K562 (cell line): Measurements from ENCODE around the gene STK32C. TPM values are rescaled to one million over a fixed set of nuclear protein-coding genes. Genes with fewer than 3 reads are reported as not detected.

Experiments
- ATAC-seq: fragments of 200-7000 bp; cut with Tn5 transposase; 3 replicates; pipeline ENCODE4 v1.9.1; 2020; ENCODE audit warnings: moderate library complexity
- BruUV-seq: library from RNA; stranded (reverse); fragments of 400-500 nt; replicated peaks from 2 replicates; lab custom pipeline; 2021; lab: Mats Ljungman, UMichigan
- CTCF ChIA-PET: fragments of 300-600 bp; formaldehyde crosslinking; extraction: SDS; loops from one replicate; lab custom pipeline; 2021; ENCODE audit warnings: low intra/inter-chr PET ratio; lab: Yijun Ruan, JAX
- POLR2A ChIA-PET: fragments of 300-600, 350-650 bp; sonication (Branson Sonifier 250); formaldehyde crosslinking; extraction: SDS; loops from one replicate; lab custom pipeline; 2021; ENCODE audit warnings: antibody characterized with exemption, inconsistent platforms; lab: Yijun Ruan, JAX
- DNase-seq, 4 experiments: peaks; one replicate each; pipeline versions ENCODE4 v3.0.0 to v3.0.0-alpha.2; 2011 to 2018; ENCODE audit warnings: low spot score in 3 of 4, mixed read lengths in 3 of 4; ENCODE audit errors: extremely low read depth in 1 of 4
- FAIRE-seq: peaks from 2 replicates; lab custom pipeline; 2011; peaks lifted over from hg19 to GRCh38; lab: Jason Lieb, UNC
- H2AFZ ChIP-seq: 2 replicates; pipeline ENCODE4 v1.6.0; 2011; ENCODE audit warnings: low read depth, low read length, control low read depth, inconsistent platforms
- H3K27ac ChIP-seq: fragments of 200-600 bp; 3 replicates; pipeline ENCODE4 v1.8.0; 2011; ENCODE audit warnings: low read depth, mild to moderate bottlenecking, control low read depth, inconsistent platforms, low read length, moderate library complexity, mixed read lengths; ENCODE audit errors: extremely low read depth
- H3K27me3 ChIP-seq, 2 experiments: fragments of 300-600 bp in 1 of 2; 2 replicates in 1 of 2; 3 replicates in 1 of 2; pipeline versions ENCODE4 v1.6.0 to v1.8.0; 2011; ENCODE audit warnings: inconsistent platforms in 2 of 2, low read length in 2 of 2, mild to moderate bottlenecking in 1 of 2, mixed read lengths in 1 of 2, moderate library complexity in 1 of 2; ENCODE audit not compliant: control insufficient read depth in 2 of 2, insufficient read depth in 2 of 2
- H3K36me3 ChIP-seq: fragments of 300-600 bp; 3 replicates; pipeline ENCODE4 v1.8.0; 2011; ENCODE audit warnings: mild to moderate bottlenecking, low read length, inconsistent platforms; ENCODE audit not compliant: control insufficient read depth, insufficient read depth
- H3K4me1 ChIP-seq, 2 experiments: fragments of 200-600 bp in 1 of 2; replicated peaks in 1 of 2; 2 replicates in 1 of 2; 3 replicates in 1 of 2; pipeline versions ENCODE4 v1.5.1 to v1.8.0; 2011; ENCODE audit warnings: inconsistent platforms in 2 of 2, low read length in 2 of 2, mild to moderate bottlenecking in 1 of 2, mixed read lengths in 1 of 2, moderate library complexity in 1 of 2; ENCODE audit not compliant: control insufficient read depth in 2 of 2, insufficient read depth in 2 of 2
- H3K4me2 ChIP-seq: 2 replicates; pipeline ENCODE4 v1.6.1; 2011; ENCODE audit warnings: low read length, control low read depth, inconsistent platforms, mixed read lengths; ENCODE audit not compliant: insufficient read depth
- H3K4me3 ChIP-seq: fragments of 200-600 bp; sonication (generic), shearing (Covaris generic); 2 replicates; pipeline ENCODE4 v1.5.1; 2016; ENCODE audit warnings: control low read depth, inconsistent platforms
- H3K79me2 ChIP-seq: fragments of 200-600 bp; 3 replicates; pipeline ENCODE4 v1.8.0; 2011; ENCODE audit warnings: low read length, inconsistent platforms; ENCODE audit not compliant: control insufficient read depth, insufficient read depth
- H3K9ac ChIP-seq, 2 experiments: 2 replicates each; pipeline versions ENCODE4 v1.6.0 to v1.6.1; 2011; ENCODE audit warnings: low read depth in 2 of 2, low read length in 2 of 2, control low read depth in 1 of 2, inconsistent platforms in 1 of 2, mild to moderate bottlenecking in 1 of 2, mixed read lengths in 1 of 2; ENCODE audit not compliant: insufficient read depth in 1 of 2
- H3K9me1 ChIP-seq: one replicate; pipeline ENCODE4 v1.6.0; 2011; ENCODE audit warnings: inconsistent platforms, mild to moderate bottlenecking, low read length, moderate library complexity; ENCODE audit not compliant: control insufficient read depth, insufficient read depth
- H3K9me3 ChIP-seq: replicated peaks from 2 replicates; pipeline ENCODE4 v1.5.1; 2011; ENCODE audit warnings: low read depth, low read length, inconsistent platforms; ENCODE audit not compliant: control insufficient read depth, insufficient read depth
- H4K20me1 ChIP-seq: replicated peaks from 2 replicates; pipeline ENCODE4 v1.6.1; 2011; ENCODE audit warnings: low read length, inconsistent platforms, mixed read lengths; ENCODE audit not compliant: control insufficient read depth, insufficient read depth
- IFI16 ChIP-seq: fragments of 250-450 bp; sonication (Bioruptor Pico); IDR thresholded peaks from 2 replicates; pipeline ENCODE4 v2.1.2; 2022; ENCODE audit warnings: mild to moderate bottlenecking, inconsistent platforms
- MEF2A ChIP-seq: IDR thresholded peaks from 2 replicates; pipeline ENCODE4 v1.6.1; 2011; ENCODE audit warnings: low read depth, mild to moderate bottlenecking, low read length, moderate library complexity; ENCODE audit not compliant: control insufficient read depth
- PYGO2 ChIP-seq: fragments of 450-650 bp; IDR thresholded peaks from 2 replicates; pipeline ENCODE4 v1.6.1; 2016; ENCODE audit warnings: mild to moderate bottlenecking, missing genetic modification characterization, moderate library complexity, missing compliant biosample characterization
- STAT5B ChIP-seq: fragments of 250-450 bp; sonication (Bioruptor Pico); IDR thresholded peaks from 2 replicates; pipeline ENCODE4 v1.8.0; 2021; ENCODE audit warnings: mild to moderate bottlenecking, inconsistent platforms
- TARDBP ChIP-seq: fragments of 450-650 bp; IDR thresholded peaks from 2 replicates; pipeline ENCODE4 v1.6.1; 2016
- THRAP3 ChIP-seq: fragments of 450-650 bp; IDR thresholded peaks from 2 replicates; pipeline ENCODE4 v1.6.1; 2016; ENCODE audit warnings: mild to moderate bottlenecking, inconsistent platforms, borderline replicate concordance
- YBX1 ChIP-seq: fragments of 450-650 bp; IDR thresholded peaks from 2 replicates; pipeline ENCODE4 v1.7.1; 2016; ENCODE audit warnings: mild to moderate bottlenecking
- ZBTB1 ChIP-seq: sonication (generic); formaldehyde crosslinking; IDR thresholded peaks from 2 replicates; pipeline ENCODE4 v1.8.1; 2023; ENCODE audit warnings: missing genetic modification reagents, low read depth, mild to moderate bottlenecking, borderline replicate concordance
- ZNF436 ChIP-seq: fragments of 250-450, 450-650 bp; sonication (Bioruptor Pico); formaldehyde crosslinking; IDR thresholded peaks from 2 replicates; pipeline ENCODE4 v1.7.0; 2020; ENCODE audit warnings: mild to moderate bottlenecking
- ZNF717 ChIP-seq: fragments of 250-450 bp; sonication (Bioruptor Pico); IDR thresholded peaks from 2 replicates; pipeline ENCODE4 v1.5.0; 2021
- ZNF780A ChIP-seq: fragments of 250-450 bp; sonication (Bioruptor Pico); IDR thresholded peaks from 2 replicates; pipeline ENCODE4 v1.5.0; 2021; ENCODE audit warnings: mild to moderate bottlenecking
- ZSCAN29 ChIP-seq: fragments of 450-650 bp; IDR thresholded peaks from 2 replicates; pipeline ENCODE4 v1.6.1; 2017
- WGBS: fragments of 100-300 bp; shearing (Covaris generic); methylation state at CpG from one replicate; pipeline ENCODE4 v1.1.6; 2016; ENCODE audit warnings: low coverage, mixed read lengths; ENCODE audit not compliant: insufficient coverage; ENCODE audit errors: missing lambda C conversion rate; 5-methylcytosine and 5-hydroxymethylcytosine counted together
- in situ Hi-C: fragments of 300-500 bp; cut with MboI; formaldehyde crosslinking; loops from 4 replicates; pipeline ENCODE4 v1.15.0; 2018; ENCODE audit warnings: inconsistent platforms, mixed read lengths
- intact Hi-C: fragments of 100-400 bp; cut with micrococcal nuclease; formaldehyde crosslinking; loops from 2 replicates; pipeline ENCODE4 v1.14.2; 2022
- polyA plus RNA-seq, 8 experiments: library from polyadenylated mRNA; depleted of rRNA in 4 of 8; stranded (reverse) in 5 of 8; unstranded in 3 of 8; fragments of >200 nt; fragmentation: Nextera tagmentation in 2 of 8; fragmentation: Illumina TruSeq in 1 of 8; extraction: Ambion mirVana in 2 of 8; extraction: Trizol in 1 of 8; gene quantifications; 2 replicates each; pipeline versions ENCODE4 v1.2.1 to v1.2.3, GENCODE V29; 2011 to 2014; ENCODE audit warnings: inconsistent platforms in 1 of 8, missing spikeins in 1 of 8
- total RNA-seq, 7 experiments: library from RNA; depleted of rRNA in 6 of 7; stranded (reverse); fragments of >200 nt in 6 of 7; fragmentation: Illumina TruSeq in 2 of 7; extraction: Trizol in 2 of 7; gene quantifications; 2 replicates each; pipeline versions ENCODE4 v1.2.1 to v1.2.3, GENCODE V29; 2011 to 2021; ENCODE audit warnings: low replicate concordance in 1 of 7
- TF ChIP-seq, protein P1 (sequence below): fragments of 450-650 bp; IDR thresholded peaks from 2 replicates; pipeline ENCODE4 v1.6.1; 2014; ENCODE audit warnings: low read depth, mild to moderate bottlenecking, moderate library complexity, borderline replicate concordance
- TF ChIP-seq, protein P2 (sequence below): fragments of 450-650 bp; IDR thresholded peaks from 2 replicates; pipeline ENCODE4 v1.6.1; 2016; ENCODE audit warnings: borderline replicate concordance

Gene STK32C
- total and polyA plus RNA-seq, 9 of the 15 experiments (the other 6 are each of a cell fraction or from before 2014, with no cell fraction given): 1.5 to 20.9 (median 6.5) TPM

DNA sequence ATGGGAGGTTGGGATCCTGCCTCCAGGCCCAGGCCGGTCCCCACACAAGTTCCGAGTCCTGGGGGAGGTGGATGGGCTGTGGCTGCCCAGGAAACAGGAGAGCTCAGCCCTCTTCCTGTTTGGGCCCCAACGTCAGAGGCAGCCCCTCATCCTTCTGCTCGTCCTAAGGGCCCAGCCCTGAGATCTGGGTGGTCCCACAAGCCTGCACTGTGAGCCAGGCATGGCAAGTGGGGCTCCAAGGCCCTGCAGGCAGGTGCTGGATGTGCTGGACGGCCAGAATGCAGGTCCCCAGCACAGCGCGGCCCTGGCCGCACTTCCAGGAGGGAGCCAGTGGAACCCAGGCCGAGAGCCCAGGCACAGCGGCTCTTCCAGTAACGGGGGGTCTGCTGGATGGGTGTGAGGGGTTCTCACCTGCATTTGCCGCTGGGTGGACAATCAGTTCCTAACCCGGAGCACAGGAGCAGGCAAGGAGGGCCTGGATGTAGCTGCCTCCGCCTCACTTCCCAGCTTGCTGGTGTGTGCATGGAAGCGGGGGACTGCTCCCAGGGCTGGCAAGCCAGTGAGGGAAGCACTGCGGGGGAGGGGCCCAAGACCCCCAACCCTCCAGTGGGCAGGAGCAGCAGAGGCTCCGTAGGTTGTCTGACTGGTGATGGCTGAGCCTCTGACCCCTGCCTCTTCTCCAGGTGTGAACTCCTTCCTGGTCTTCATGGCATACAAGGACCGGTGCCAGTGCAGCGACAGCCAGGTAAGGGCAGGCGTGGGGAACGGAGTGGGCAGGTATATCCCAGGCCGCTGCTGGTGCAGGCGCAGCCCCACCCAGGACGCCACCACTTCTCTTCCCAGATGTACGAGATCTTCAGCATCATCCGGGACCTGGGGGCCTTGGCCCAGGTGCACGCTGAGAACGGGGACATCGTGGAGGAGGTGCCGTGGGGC is 111.3 kb downstream of the STK32C start:
- intact Hi-C loops (no loop called here), in situ Hi-C loops (no loop called here)
- H3K9me3 ChIP-seq: no peaks in the 10 kb centered on the region
- no peaks in the 10 kb centered on the region; the same call in 1 of the 2 replicates for H4K20me1 ChIP-seq
- ChIA-PET POLR2A (no interaction called here), CTCF (no interaction called here)
- no peaks in the 10 kb centered on the region for H3K36me3 ChIP-seq
- H3K27me3 ChIP-seq: peaks cover 0 to 25% of the 10 kb centered on the region in 2 experiments; a peak in 2 of 5 replicates
- BruUV-seq: no TSS peak
- no peak overlapping the region for H3K4me3 ChIP-seq
- ATAC-seq (no peak), DNase-seq (no peak), FAIRE-seq (no peak)
- no peak overlapping the region for H3K27ac ChIP-seq
- no peaks in the 10 kb centered on the region; a peak in 1 of 5 replicates for H3K4me1 ChIP-seq
- no peak overlapping the region for H3K9ac ChIP-seq
- H3K79me2 ChIP-seq: no peaks in the 10 kb centered on the region
- WGBS: 5% methylated on average over 26 of the region's 30 CpGs
- no peaks in the 10 kb centered on the region for H3K9me1 ChIP-seq
- no peak overlapping the region for H3K4me2 ChIP-seq
- no peak overlapping the region for H2AFZ ChIP-seq
- TF ChIP-seq THRAP3 (no peak), IFI16 (no peak), ZSCAN29 (no peak), ZBTB1 (CRISPR knock-in tag) (no peak), STAT5B (CRISPR knock-in tag) (no peak), ZNF780A (CRISPR knock-in tag) (no peak), ZNF717 (no peak), PYGO2 (no peak), YBX1 (no peak), ZNF436 (CRISPR knock-in tag) (no peak), MEF2A (no peak), TARDBP (no peak)
- TF ChIP-seq, protein P1, sequence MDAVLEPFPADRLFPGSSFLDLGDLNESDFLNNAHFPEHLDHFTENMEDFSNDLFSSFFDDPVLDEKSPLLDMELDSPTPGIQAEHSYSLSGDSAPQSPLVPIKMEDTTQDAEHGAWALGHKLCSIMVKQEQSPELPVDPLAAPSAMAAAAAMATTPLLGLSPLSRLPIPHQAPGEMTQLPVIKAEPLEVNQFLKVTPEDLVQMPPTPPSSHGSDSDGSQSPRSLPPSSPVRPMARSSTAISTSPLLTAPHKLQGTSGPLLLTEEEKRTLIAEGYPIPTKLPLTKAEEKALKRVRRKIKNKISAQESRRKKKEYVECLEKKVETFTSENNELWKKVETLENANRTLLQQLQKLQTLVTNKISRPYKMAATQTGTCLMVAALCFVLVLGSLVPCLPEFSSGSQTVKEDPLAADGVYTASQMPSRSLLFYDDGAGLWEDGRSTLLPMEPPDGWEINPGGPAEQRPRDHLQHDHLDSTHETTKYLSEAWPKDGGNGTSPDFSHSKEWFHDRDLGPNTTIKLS: no peak
- TF ChIP-seq, protein P2, sequence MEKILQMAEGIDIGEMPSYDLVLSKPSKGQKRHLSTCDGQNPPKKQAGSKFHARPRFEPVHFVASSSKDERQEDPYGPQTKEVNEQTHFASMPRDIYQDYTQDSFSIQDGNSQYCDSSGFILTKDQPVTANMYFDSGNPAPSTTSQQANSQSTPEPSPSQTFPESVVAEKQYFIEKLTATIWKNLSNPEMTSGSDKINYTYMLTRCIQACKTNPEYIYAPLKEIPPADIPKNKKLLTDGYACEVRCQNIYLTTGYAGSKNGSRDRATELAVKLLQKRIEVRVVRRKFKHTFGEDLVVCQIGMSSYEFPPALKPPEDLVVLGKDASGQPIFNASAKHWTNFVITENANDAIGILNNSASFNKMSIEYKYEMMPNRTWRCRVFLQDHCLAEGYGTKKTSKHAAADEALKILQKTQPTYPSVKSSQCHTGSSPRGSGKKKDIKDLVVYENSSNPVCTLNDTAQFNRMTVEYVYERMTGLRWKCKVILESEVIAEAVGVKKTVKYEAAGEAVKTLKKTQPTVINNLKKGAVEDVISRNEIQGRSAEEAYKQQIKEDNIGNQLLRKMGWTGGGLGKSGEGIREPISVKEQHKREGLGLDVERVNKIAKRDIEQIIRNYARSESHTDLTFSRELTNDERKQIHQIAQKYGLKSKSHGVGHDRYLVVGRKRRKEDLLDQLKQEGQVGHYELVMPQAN: no peak
